ENCODE measurements around the gene UROC1. TPM values are rescaled to one million over a fixed set of nuclear protein-coding genes. Genes with fewer than 3 reads are reported as not detected.

The UROC1 gene
- total and polyA plus RNA-seq, 2 of the 4 experiments (the other 2 are of a cell fraction): not detected

- H3K56ac ChIP-seq (ENCODE audit: extremely low read depth, insufficient read depth, low read length): no peak overlapping the region
- no peak overlapping the region for H4K5ac ChIP-seq (ENCODE audit: low read depth, low read length)
- H3K9me3 ChIP-seq (ENCODE audit: control insufficient read depth, insufficient read depth, low read length): no peaks in the 10 kb centered on the region
- no peak overlapping the region for H3K9ac ChIP-seq (ENCODE audit: low read depth, low read length)
- H2AFZ ChIP-seq (replicated peaks; ENCODE audit: low read length, poor library complexity): no peak overlapping the region
- no peak overlapping the region for H4K8ac ChIP-seq (ENCODE audit: low read depth in 2 of 2, low read length in 2 of 2)
- intact Hi-C loops (cut with micrococcal nuclease) (no loop called here), dilution Hi-C loops (cut with HindIII; ENCODE audit: low sequenced_read_pairs, unreplicated experiment) (no loop called here), in situ Hi-C loops (cut with MboI; ENCODE audit: low sequenced_read_pairs) (no loop called here)
- H3K9me1 ChIP-seq (ENCODE audit: insufficient read depth, low read length): no peaks in the 10 kb centered on the region; the same call in 1 of the 2 replicates
- H3K36me3 ChIP-seq (ENCODE audit: control insufficient read depth, insufficient read depth, low read length): peaks cover 2% of the 10 kb centered on the region; the same call in 1 of the 2 replicates
- TF ChIP-seq POLR2A (IDR thresholded peaks at IDR 0.05; ENCODE audit: low read depth, low read length) (no peak), BHLHE40 (IDR thresholded peaks at IDR 0.05; ENCODE audit: low read depth, low read length) (no peak), CHD1 (IDR thresholded peaks at IDR 0.05; ENCODE audit: low read depth, low read length) (no peak), FOS (IDR thresholded peaks at IDR 0.05; ENCODE audit: low read depth, low read length) (no peak), NFE2L2 (IDR thresholded peaks at IDR 0.05; ENCODE audit: low read depth, low read length) (no peak), ELK1 (IDR thresholded peaks at IDR 0.05; ENCODE audit: borderline replicate concordance, low read depth, low read length) (no peak), USF2 (IDR thresholded peaks at IDR 0.05; ENCODE audit: low read depth, low read length) (no peak), RAD21 (IDR thresholded peaks at IDR 0.05; ENCODE audit: low read length) (no peak), RCOR1 (IDR thresholded peaks at IDR 0.05; ENCODE audit: insufficient replicate concordance, low read length) (no peak), MXI1 (IDR thresholded peaks at IDR 0.05; ENCODE audit: borderline replicate concordance, low read depth, low read length) (no peak), CTCF (conservative IDR thresholded peaks at IDR 0.05; ENCODE audit: low read depth, low read length) (no peak)
- no peak overlapping the region for H3K14ac ChIP-seq (replicated peaks; ENCODE audit: low read depth, low read length)
- no peak overlapping the region for H3K4ac ChIP-seq (ENCODE audit: low read depth, low read length)
- no peak overlapping the region for H3K4me3 ChIP-seq (ENCODE audit: insufficient read depth, low read depth, low read length)
- BruUV-seq (replicated peaks): no TSS peak
- H3K79me1 ChIP-seq (ENCODE audit: low read depth in 1 of 2, low read length in 2 of 2): no peaks in the 10 kb centered on the region
- H3K23ac ChIP-seq (ENCODE audit: low read depth, low read length): no peak overlapping the region
- no peak overlapping the region for H2BK5ac ChIP-seq (ENCODE audit: low read depth, low read length, poor library complexity, severe bottlenecking)
- H4K20me1 ChIP-seq (ENCODE audit: insufficient read depth, low read length): no peaks in the 10 kb centered on the region
- WGBS, 2 experiments (ENCODE audit: extremely low coverage in 2 of 2, insufficient read length in 1 of 2): 87% methylated on average over 6 of the region's 13 CpGs; no CpG with 5 or more reads in 1 of the 2 experiments
- no peak overlapping the region for H2BK20ac ChIP-seq (ENCODE audit: low read depth, low read length)
- no peaks in the 10 kb centered on the region for H3K4me1 ChIP-seq (ENCODE audit: control insufficient read depth, insufficient read depth, low read length)
- no peaks in the 10 kb centered on the region for H3K27me3 ChIP-seq (ENCODE audit: control insufficient read depth, insufficient read depth, low read length)
- H2BK120ac ChIP-seq (ENCODE audit: low read depth, low read length): no peak overlapping the region
- no peak for ATAC-seq (ENCODE audit: low read depth)
- H3K18ac ChIP-seq (ENCODE audit: low read depth, low read length): no peak overlapping the region
- no peak overlapping the region for H4K91ac ChIP-seq (ENCODE audit: insufficient read depth, low read depth, low read length)
- H3K27ac ChIP-seq (ENCODE audit: insufficient read depth, low read length): no peak overlapping the region
- H3K4me2 ChIP-seq (ENCODE audit: low read depth, low read length): no peak overlapping the region
- DNase-seq: no peak
- ChIA-PET POLR2A (ENCODE audit: unreplicated experiment) (no interaction called here), CTCF (no interaction called here)
- no peak overlapping the region for H2BK15ac ChIP-seq (ENCODE audit: low read depth, low read length)
- H2AK9ac ChIP-seq (replicated peaks; ENCODE audit: low read depth, low read length, poor library complexity): peak overlapping the region; percentile 31
- no peak overlapping the region for H2AK5ac ChIP-seq (ENCODE audit: low read depth, low read length)
Observed at GRCh38 chr3:126433496-126434263, 83.9 kb downstream of the UROC1 start.
